Measurements from ENCODE around the gene PBLD.

- TF ChIP-seq, protein P1, sequence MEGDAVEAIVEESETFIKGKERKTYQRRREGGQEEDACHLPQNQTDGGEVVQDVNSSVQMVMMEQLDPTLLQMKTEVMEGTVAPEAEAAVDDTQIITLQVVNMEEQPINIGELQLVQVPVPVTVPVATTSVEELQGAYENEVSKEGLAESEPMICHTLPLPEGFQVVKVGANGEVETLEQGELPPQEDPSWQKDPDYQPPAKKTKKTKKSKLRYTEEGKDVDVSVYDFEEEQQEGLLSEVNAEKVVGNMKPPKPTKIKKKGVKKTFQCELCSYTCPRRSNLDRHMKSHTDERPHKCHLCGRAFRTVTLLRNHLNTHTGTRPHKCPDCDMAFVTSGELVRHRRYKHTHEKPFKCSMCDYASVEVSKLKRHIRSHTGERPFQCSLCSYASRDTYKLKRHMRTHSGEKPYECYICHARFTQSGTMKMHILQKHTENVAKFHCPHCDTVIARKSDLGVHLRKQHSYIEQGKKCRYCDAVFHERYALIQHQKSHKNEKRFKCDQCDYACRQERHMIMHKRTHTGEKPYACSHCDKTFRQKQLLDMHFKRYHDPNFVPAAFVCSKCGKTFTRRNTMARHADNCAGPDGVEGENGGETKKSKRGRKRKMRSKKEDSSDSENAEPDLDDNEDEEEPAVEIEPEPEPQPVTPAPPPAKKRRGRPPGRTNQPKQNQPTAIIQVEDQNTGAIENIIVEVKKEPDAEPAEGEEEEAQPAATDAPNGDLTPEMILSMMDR (IDR thresholded peaks at IDR 0.05; ENCODE audit: low read depth, low read length) = no peak
- TF ChIP-seq, protein P2, sequence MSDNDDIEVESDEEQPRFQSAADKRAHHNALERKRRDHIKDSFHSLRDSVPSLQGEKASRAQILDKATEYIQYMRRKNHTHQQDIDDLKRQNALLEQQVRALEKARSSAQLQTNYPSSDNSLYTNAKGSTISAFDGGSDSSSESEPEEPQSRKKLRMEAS (IDR thresholded peaks at IDR 0.05; ENCODE audit: low read depth, low read length) = peak; percentile 81
- TF ChIP-seq POLR2A (IDR thresholded peaks at IDR 0.05; ENCODE audit: extremely low read depth, insufficient read length) = no peak
Measured at GRCh38 chr10:68333440-68334431, 1.0 kb upstream of the PBLD start.

Data from NB4 (cell line).